Lung (tissue), 12 donors: ENCODE measurements around the gene CIRBP. TPM values are rescaled to one million over a fixed set of nuclear protein-coding genes. Genes with fewer than 3 reads are reported as not detected.
"Not testable (repeated sequence)": the region's sequence is repeated elsewhere in the genome, so short reads cannot be mapped to it uniquely, and the experiment has no call there.

Source experiments
- ATAC-seq: fragments of 200-7000 bp; cut with Tn5 transposase; one replicate; pipeline ENCODE4 v1.9.1; 2020; ENCODE audit warnings: moderate number of reproducible peaks; ENCODE audit not compliant: insufficient read depth, low FRiP score
- DNase-seq, 3 donors: peaks; one replicate each; pipeline ENCODE4 v3.0.0-alpha.2; 2013 to 2017
- H3K27ac ChIP-seq, 2 donors: one replicate each; pipeline ENCODE4 v1.5.1; 2013; ENCODE audit warnings: mild to moderate bottlenecking in 2 of 2, moderate library complexity in 2 of 2, control low read depth in 1 of 2, inconsistent platforms in 1 of 2, low read depth in 1 of 2, low read length in 1 of 2
- H3K27me3 ChIP-seq, 3 donors: one replicate each; pipeline ENCODE4 v1.5.1; 2013; ENCODE audit warnings: low read length in 2 of 3; ENCODE audit not compliant: control insufficient read depth in 3 of 3, insufficient read depth in 3 of 3
- H3K36me3 ChIP-seq, 4 donors: one replicate each; pipeline ENCODE4 v1.5.1; 2013; ENCODE audit warnings: low read length in 4 of 4, mild to moderate bottlenecking in 1 of 4, moderate library complexity in 1 of 4; ENCODE audit not compliant: control insufficient read depth in 4 of 4, insufficient read depth in 4 of 4
- H3K4me1 ChIP-seq, 5 donors: one replicate each; pipeline ENCODE4 v1.5.1; 2013; ENCODE audit warnings: low read length in 5 of 5, mild to moderate bottlenecking in 2 of 5, moderate library complexity in 1 of 5; ENCODE audit not compliant: control insufficient read depth in 5 of 5, insufficient read depth in 5 of 5
- H3K4me3 ChIP-seq: one replicate; pipeline ENCODE4 v1.5.1; 2013; ENCODE audit warnings: mild to moderate bottlenecking, control low read depth, moderate library complexity
- H3K9ac ChIP-seq, 2 donors: one replicate each; pipeline ENCODE4 v1.5.1; 2013; ENCODE audit warnings: low read length in 2 of 2, control low read depth in 1 of 2; ENCODE audit not compliant: insufficient read depth in 1 of 2
- H3K9me3 ChIP-seq, 4 donors: one replicate each; pipeline ENCODE4 v1.5.1; 2013; ENCODE audit warnings: low read length in 3 of 4, mild to moderate bottlenecking in 1 of 4, moderate library complexity in 1 of 4; ENCODE audit not compliant: control insufficient read depth in 4 of 4, insufficient read depth in 3 of 4
- WGBS, 2 donors: extraction: QIAGEN DNeasy Blood & Tissue Kit; methylation state at CpG; one replicate each; pipeline ENCODE4 v1.1.7; 2013; 5-methylcytosine and 5-hydroxymethylcytosine counted together
- polyA plus RNA-seq, 2 donors: library from polyadenylated mRNA; stranded (reverse); fragments of 200-250 nt; gene quantifications; one replicate each; pipeline ENCODE4 v1.2.1, GENCODE V29; 2013
- total RNA-seq, 2 donors: library from RNA; depleted of rRNA in 1 of 2; stranded (reverse); fragments of >200 nt in 1 of 2; gene quantifications; one replicate each; pipeline ENCODE4 v1.2.1, GENCODE V29; 2014 to 2021
- TF ChIP-seq, protein P1 (sequence below): IDR thresholded peaks from 2 replicates; pipeline ENCODE4 v1.5.1; 2012; ENCODE audit warnings: mild to moderate bottlenecking; ENCODE audit errors: control extremely low read depth, extremely low read depth
- donor health status: control.
- donor health status: control.
- donor health status: Bipolar disorder and iron deficiency.
- donor health status: healthy.
- donor health status: DM: yes; HTN: yes; CAD: no.

CIRBP gene
- total and polyA plus RNA-seq, 4 donors = 313 to 488 (median 439) TPM

DNA sequence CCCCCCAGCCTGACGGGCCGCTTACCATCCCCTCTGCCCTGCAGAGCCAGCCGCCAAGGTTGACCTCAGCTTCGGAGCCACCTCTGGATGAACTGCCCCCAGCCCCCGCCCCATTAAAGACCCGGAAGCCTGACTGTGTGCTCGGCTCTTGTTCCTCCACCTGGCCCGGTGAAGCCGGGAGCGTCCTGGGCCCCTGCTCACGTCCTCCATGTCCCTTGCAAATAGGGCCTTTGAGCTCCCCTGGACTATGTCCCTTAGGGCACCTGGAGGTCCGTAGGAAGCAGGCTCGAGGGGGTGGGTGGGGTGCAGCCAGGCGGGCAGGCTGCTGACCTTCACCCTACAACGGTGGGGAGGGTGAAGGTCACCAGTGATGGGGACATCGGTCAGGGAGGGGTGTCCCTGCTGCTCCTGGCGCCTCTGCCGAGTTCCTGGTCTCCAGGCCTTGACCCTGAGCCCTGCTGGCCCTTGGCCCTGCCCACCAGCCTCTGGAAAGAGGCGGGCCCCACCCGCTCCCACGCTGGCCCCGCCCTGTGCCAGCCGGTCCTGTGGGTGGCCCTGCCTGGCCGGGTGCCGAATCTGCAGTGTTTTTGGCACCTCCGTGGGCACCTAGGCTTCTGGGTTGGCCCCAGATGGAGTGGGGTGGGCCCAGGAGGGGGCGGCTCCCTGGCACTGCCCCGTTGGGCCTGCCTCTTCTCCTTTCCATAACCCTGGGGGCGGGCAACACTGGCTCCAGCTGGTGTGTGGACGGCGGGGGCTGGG is 24.3 kb upstream of the CIRBP start:
- peak in 1 of 3 donors; percentile 5 for DNase-seq
- TF ChIP-seq, protein P1, sequence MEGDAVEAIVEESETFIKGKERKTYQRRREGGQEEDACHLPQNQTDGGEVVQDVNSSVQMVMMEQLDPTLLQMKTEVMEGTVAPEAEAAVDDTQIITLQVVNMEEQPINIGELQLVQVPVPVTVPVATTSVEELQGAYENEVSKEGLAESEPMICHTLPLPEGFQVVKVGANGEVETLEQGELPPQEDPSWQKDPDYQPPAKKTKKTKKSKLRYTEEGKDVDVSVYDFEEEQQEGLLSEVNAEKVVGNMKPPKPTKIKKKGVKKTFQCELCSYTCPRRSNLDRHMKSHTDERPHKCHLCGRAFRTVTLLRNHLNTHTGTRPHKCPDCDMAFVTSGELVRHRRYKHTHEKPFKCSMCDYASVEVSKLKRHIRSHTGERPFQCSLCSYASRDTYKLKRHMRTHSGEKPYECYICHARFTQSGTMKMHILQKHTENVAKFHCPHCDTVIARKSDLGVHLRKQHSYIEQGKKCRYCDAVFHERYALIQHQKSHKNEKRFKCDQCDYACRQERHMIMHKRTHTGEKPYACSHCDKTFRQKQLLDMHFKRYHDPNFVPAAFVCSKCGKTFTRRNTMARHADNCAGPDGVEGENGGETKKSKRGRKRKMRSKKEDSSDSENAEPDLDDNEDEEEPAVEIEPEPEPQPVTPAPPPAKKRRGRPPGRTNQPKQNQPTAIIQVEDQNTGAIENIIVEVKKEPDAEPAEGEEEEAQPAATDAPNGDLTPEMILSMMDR = no peak
- Histone ChIP-seq H3K36me3 (peaks cover 0 to 4% (median 0%) of the 10 kb centered on the region in 4 donors), H3K27ac (peak overlapping the region; percentile 56 to 81), H3K9ac (no peak overlapping the region), H3K27me3 (no peaks in the 10 kb centered on the region), H3K9me3 (no peaks in the 10 kb centered on the region), H3K4me1 (peaks cover 0 to 38% (median 23%) of the 10 kb centered on the region in 5 donors), H3K4me3 (no peak overlapping the region)
- ATAC-seq = no peak
- 21 to 42% methylated on average over 28 to 31 of the region's 31 CpGs for WGBS, 2 donors

- H3K36me3 ChIP-seq = peaks cover 0 to 12% (median 3%) of the 10 kb centered on the region in 4 donors
- H3K4me1 ChIP-seq = peaks cover 0 to 36% (median 22%) of the 10 kb centered on the region in 5 donors
- no peak overlapping the region for H3K9ac ChIP-seq
- H3K4me3 ChIP-seq = no peak overlapping the region
- peak overlapping the region; percentile 62 to 81 for H3K27ac ChIP-seq
- no peaks in the 10 kb centered on the region for H3K27me3 ChIP-seq
- 79 to 90% methylated on average over 26 of the region's 26 CpGs for WGBS, 2 donors
- TF ChIP-seq, protein P1 = no peak
- no peaks in the 10 kb centered on the region for H3K9me3 ChIP-seq
- ATAC-seq (no peak), DNase-seq (peak in 1 of 3 donors; percentile 7)
Observed at GRCh38 chr19:1245494-1246264, 23.5 kb upstream of the CIRBP start.

- H3K4me3 ChIP-seq, H3K9me3 ChIP-seq, ATAC-seq, H3K9ac ChIP-seq, H3K27me3 ChIP-seq: not testable (repeated sequence)
- peaks cover 0 to 32% (median 22%) of the 10 kb centered on the region in 5 donors for H3K4me1 ChIP-seq
- WGBS, 2 donors = 79 to 85% methylated on average over 25 to 27 of the region's 27 CpGs
- peak in 2 of 3 donors; percentile 49 to 65 for DNase-seq
- peak overlapping the region; percentile 62 to 81 for H3K27ac ChIP-seq
- peaks cover 0 to 20% (median 6%) of the 10 kb centered on the region in 4 donors for H3K36me3 ChIP-seq
Observed at GRCh38 chr19:1246265-1247087, 22.7 kb upstream of the CIRBP start.
